NCI-H526 (cell line): ENCODE measurements around the gene TMEM209.
"Not testable (repeated sequence)": the region's sequence is repeated elsewhere in the genome, so short reads cannot be mapped to it uniquely, and the experiment has no call there.

Experiments
- DNase-seq, 2 experiments: peaks; one replicate each; lab custom pipeline; 2025; lab: John Stamatoyannopoulos, UW

The TMEM209 gene

DNA sequence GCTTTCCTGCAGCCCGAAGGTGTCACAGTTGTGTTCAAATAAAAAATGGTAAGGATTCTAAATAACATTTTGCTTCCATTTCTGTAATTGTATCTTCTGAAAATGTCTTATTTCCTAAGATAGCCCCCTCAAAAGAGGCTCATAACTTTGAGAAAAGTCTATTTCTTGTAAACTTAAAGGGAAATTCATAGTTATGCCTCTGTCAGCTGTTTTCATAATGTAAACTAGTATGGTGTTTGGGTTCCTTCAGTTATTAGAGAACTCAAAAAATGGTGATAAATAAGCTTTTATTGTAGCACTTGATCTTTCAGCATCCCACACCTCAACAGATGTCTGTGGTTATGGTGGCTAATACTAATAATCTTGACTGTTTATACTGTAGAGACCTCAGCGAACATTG is 77.8 kb downstream of the TMEM209 start:
- no peak for DNase-seq

DNA sequence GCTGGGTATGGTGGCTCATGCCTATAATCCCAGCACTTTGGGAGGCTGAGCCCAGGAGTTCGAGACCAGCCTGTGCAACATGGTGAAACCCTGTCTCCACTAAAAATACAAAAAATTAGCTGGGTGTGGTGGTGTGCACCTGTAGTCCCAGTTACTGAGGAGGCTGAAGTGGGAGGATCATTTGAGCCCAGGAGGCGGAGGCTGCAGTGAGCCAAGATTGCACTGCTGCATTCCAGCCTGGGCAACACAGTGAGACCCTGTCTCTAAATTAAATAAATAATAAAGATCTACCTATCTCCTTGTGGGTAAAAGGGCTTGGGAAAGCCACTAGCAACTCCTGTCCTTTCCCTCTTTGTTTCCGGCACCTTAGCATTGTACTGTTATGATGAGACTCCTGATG is 78.4 kb downstream of the TMEM209 start:
- DNase-seq: not testable (repeated sequence)

DNA sequence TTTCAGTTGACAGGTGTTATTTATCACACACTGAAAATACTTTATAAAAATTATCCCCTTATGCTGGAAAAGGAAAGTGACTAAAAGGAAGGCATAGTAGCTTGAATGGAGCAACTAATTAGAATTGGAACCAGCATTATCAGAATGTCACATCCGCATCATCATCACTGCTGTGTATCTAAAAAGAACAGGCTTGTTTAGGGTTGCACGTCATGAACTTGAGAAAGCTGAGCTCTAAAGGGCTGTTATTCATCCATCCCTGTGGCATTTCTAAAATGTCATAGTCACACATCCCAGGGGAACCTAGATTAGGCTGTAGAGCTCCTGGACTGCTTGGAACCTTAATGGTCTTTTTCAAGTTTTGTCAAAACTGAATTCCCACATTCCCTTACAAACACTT is 80.5 kb downstream of the TMEM209 start:
- no peak for DNase-seq

DNA sequence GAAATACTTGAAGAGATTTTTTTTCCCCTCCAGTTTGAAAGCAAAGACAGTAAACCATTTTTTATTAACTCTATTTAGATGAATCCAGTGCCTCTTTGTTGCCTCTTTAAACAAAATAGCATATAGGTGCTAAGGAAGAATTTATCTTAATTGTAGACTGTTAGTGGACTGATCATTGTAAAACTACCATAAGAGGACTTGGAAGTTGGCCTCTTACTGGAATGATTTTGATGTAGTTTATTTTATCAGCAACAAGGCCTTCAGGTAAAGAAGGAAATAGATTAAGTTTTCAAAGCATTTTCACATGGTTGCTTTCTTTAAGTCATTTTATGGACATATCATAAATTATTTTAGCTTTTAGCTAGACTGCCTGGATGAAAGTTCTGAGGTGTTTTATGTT is 81.7 kb downstream of the TMEM209 start:
- DNase-seq: no peak

DNA sequence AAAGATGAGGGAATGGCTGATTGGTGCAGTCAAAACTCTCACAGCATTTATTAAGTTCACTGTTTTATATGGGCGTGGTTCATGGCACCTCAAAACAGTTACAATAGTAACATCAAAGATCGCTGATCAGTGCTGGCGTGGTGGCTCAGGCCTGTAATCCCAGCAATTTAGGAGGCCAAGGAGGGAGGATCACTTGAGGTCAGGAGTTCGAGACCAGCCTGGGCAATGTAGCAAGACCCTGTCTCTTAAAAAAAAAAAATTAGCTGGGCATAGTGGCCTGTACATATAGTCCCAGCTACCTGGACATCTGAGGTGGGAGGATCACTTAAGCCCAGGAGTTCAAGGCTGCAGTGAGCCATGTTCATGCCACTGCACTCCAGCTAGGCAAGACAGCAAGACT is 86.4 kb downstream of the TMEM209 start:
- no peak for DNase-seq

DNA sequence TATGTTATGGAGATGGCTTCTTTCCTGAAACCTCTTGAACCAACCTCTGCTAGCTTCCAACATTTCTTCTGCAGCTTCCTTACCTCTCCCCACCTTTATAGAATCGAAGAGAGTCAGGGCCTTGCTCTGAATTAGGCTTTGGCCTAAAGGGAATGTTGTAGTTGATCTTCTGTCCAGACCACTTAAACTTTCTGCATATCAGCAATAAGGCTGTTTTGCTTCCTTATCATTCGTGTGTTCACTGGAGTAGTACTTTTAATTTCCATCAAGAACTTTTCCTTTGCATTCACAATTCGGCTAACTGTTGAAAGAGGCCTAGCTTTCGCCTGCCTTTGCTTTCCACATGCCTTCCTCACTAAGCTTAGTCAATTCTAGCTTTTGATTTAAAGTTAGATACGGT is 86.9 kb downstream of the TMEM209 start:
- DNase-seq: no peak

DNA sequence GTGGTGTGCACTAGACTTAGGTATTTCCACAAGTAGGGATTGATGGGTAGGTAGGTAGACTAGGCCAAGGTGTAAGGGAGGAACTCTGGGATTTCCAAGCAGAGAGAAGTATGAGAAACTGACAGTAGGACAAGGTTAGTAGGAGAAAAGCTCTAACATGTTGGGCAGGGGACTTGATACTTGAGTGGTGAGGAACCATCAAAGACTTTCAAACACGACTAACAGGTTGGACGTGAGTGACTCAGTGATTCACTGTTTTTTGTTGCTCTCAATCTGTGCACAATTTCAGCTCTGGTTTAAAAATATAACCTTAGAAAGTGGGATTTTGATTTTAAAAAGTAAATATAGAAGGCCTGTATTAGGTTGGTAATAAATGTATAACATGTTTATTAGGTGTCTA is 90.4 kb downstream of the TMEM209 start:
- no peak for DNase-seq
